Cardiac muscle cell (in vitro differentiated cells and primary cell): ENCODE measurements around the gene PTPRK. TPM values are rescaled to one million over a fixed set of nuclear protein-coding genes. Genes with fewer than 3 reads are reported as not detected.

Source experiments
- DNase-seq, 2 donors: peaks; one replicate each; pipeline versions ENCODE4 v3.0.0 to v3.0.0-alpha.2; 2010 to 2017; ENCODE audit warnings: low read depth in 1 of 2, low spot score in 1 of 2
- H3K27ac ChIP-seq: fragments of 200-600 bp; sonication (generic); 2 replicates; pipeline ENCODE4 v1.5.1; 2016
- H3K27me3 ChIP-seq: fragments of 200-600 bp; sonication (generic); 2 replicates; pipeline ENCODE4 v1.6.0; 2016; ENCODE audit warnings: control low read depth
- H3K36me3 ChIP-seq: fragments of 200-600 bp; sonication (generic); 2 replicates; pipeline ENCODE4 v1.5.1; 2016; ENCODE audit warnings: control low read depth
- H3K4me1 ChIP-seq: fragments of 200-600 bp; sonication (generic); 2 replicates; pipeline ENCODE4 v1.8.1; 2017; ENCODE audit warnings: low read depth, mild to moderate bottlenecking, mixed run types
- H3K4me3 ChIP-seq: fragments of 200-600 bp; sonication (generic); 2 replicates; pipeline ENCODE4 v1.5.1; 2016; ENCODE audit warnings: mild to moderate bottlenecking
- H3K9me3 ChIP-seq: fragments of 200-600 bp; sonication (generic); 2 replicates; pipeline ENCODE4 v1.5.1; 2017; ENCODE audit warnings: low read depth, mild to moderate bottlenecking, control low read depth
- CTCF ChIP-seq: IDR thresholded peaks from 2 replicates; pipeline ENCODE4 v1.5.1; 2012; ENCODE audit warnings: low read depth, mild to moderate bottlenecking, low read length
- polyA plus RNA-seq: library from polyadenylated mRNA; unstranded; fragments of >200 nt; fragmentation: Nextera tagmentation; extraction: Ambion mirVana; gene quantifications from 2 replicates; pipeline ENCODE4 v1.2.1, GENCODE V29; 2016
- total RNA-seq: library from RNA; depleted of rRNA; stranded (reverse); fragments of >200 nt; gene quantifications from 2 replicates; pipeline ENCODE4 v1.2.3, GENCODE V29; 2016

Gene PTPRK
- total and polyA plus RNA-seq, 2 experiments from 2014 or later, result 48.3 to 73.1 TPM

- no peaks in the 10 kb centered on the region for H3K36me3 ChIP-seq
- no peaks in the 10 kb centered on the region for H3K27me3 ChIP-seq
- no peak for TF ChIP-seq CTCF
- no peaks in the 10 kb centered on the region for H3K9me3 ChIP-seq
- DNase-seq, result no peak
- peaks cover 23% of the 10 kb centered on the region for H3K4me1 ChIP-seq
- no peak overlapping the region for H3K27ac ChIP-seq
- H3K4me3 ChIP-seq, result no peak overlapping the region
Measured at GRCh38 chr6:128365520-128366160, 154.8 kb downstream of the PTPRK start.

GRCh38 chr6:128364766-128365519, 155.5 kb downstream of the PTPRK start:
- no peaks in the 10 kb centered on the region for H3K27me3 ChIP-seq
- no peaks in the 10 kb centered on the region for H3K36me3 ChIP-seq
- no peaks in the 10 kb centered on the region for H3K9me3 ChIP-seq
- H3K4me1 ChIP-seq, result peaks cover 23% of the 10 kb centered on the region
- no peak for DNase-seq
- no peak overlapping the region for H3K4me3 ChIP-seq
- no peak overlapping the region for H3K27ac ChIP-seq
- no peak for TF ChIP-seq CTCF

GRCh38 chr6:128363020-128363813, 157.2 kb downstream of the PTPRK start:
- TF ChIP-seq CTCF, result no peak
- no peak for DNase-seq
- H3K36me3 ChIP-seq, result no peaks in the 10 kb centered on the region

GRCh38 chr6:128361378-128361777, 159.0 kb downstream of the PTPRK start:
- no peaks in the 10 kb centered on the region for H3K36me3 ChIP-seq
- no peak for TF ChIP-seq CTCF
- H3K4me3 ChIP-seq, result no peak overlapping the region
- DNase-seq, result no peak
- peaks cover 20% of the 10 kb centered on the region for H3K4me1 ChIP-seq
- H3K27ac ChIP-seq, result no peak overlapping the region
- H3K9me3 ChIP-seq, result no peaks in the 10 kb centered on the region
- H3K27me3 ChIP-seq, result no peaks in the 10 kb centered on the region

More at GRCh38 chr6:128363020-128363813, 157.2 kb downstream of the PTPRK start:
- no peak overlapping the region for H3K27ac ChIP-seq
- H3K4me1 ChIP-seq, result peaks cover 20% of the 10 kb centered on the region
- no peaks in the 10 kb centered on the region for H3K27me3 ChIP-seq
- no peak overlapping the region for H3K4me3 ChIP-seq
- H3K9me3 ChIP-seq, result no peaks in the 10 kb centered on the region

GRCh38 chr6:128358244-128358776, 162.1 kb downstream of the PTPRK start:
- H3K9me3 ChIP-seq, result no peaks in the 10 kb centered on the region
- H3K36me3 ChIP-seq, result no peaks in the 10 kb centered on the region
- no peaks in the 10 kb centered on the region for H3K27me3 ChIP-seq
- no peak overlapping the region for H3K4me3 ChIP-seq
- no peak for DNase-seq
- no peak overlapping the region for H3K27ac ChIP-seq
- TF ChIP-seq CTCF, result no peak
- peaks cover 8% of the 10 kb centered on the region for H3K4me1 ChIP-seq
